22Rv1 (cell line): Measurements from ENCODE around the gene NR1H3.

Experiments
- H3K27ac ChIP-seq: fragments of 450-650 bp; 2 replicates; pipeline ENCODE4 v1.5.1; 2017
- ZFX ChIP-seq: fragments of 450-650 bp; IDR thresholded peaks from 2 replicates; pipeline ENCODE4 v1.6.1; 2017; ENCODE audit warnings: antibody characterized with exemption, borderline replicate concordance
- TF ChIP-seq, protein P1 (sequence below): fragments of 450-650 bp; IDR thresholded peaks from 2 replicates; pipeline ENCODE4 v1.5.1; 2017; ENCODE audit warnings: mild to moderate bottlenecking

Gene NR1H3

DNA sequence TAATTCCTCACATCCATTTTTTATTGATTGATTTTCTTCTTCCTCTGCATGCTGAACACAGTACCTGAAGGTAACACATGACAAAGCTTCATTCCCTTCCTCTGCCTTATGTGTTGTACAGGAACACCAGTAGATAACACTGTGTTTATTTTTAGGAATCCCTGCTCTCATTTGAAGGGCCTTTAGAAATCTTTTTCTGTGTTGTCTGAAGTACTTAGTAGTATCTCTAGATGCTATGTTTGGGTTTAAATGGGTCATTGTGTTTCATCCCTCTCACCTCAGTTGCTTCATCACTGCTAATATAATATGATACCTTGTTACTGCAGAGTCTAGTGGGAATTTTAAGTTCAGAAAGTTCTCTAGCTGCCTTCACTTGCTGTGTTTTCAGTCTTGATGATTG is 22.3 kb downstream of the NR1H3 start:
- no peak for TF ChIP-seq ZFX
- H3K27ac ChIP-seq = no peak overlapping the region

DNA sequence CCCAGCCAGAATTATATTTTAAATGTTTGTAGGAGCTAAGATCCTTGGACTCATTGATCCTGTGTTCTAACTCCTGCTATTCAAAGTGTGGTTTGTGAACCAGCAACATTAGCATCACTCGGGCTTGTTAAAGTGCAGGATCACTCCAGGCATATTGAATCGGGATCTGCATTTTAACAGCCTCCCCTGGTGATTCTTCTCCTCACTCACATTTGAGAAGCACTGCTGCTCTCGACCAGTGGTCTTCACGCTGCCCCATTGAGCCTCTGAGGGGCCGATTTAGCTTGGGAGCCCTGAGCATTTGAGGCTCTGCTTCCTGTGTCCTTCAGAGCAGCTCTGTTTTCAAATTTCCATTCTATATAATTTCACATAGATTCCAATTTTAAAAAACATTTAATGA is 23.1 kb downstream of the NR1H3 start:
- no peak overlapping the region for H3K27ac ChIP-seq
- no peak for TF ChIP-seq ZFX
- TF ChIP-seq, protein P1, sequence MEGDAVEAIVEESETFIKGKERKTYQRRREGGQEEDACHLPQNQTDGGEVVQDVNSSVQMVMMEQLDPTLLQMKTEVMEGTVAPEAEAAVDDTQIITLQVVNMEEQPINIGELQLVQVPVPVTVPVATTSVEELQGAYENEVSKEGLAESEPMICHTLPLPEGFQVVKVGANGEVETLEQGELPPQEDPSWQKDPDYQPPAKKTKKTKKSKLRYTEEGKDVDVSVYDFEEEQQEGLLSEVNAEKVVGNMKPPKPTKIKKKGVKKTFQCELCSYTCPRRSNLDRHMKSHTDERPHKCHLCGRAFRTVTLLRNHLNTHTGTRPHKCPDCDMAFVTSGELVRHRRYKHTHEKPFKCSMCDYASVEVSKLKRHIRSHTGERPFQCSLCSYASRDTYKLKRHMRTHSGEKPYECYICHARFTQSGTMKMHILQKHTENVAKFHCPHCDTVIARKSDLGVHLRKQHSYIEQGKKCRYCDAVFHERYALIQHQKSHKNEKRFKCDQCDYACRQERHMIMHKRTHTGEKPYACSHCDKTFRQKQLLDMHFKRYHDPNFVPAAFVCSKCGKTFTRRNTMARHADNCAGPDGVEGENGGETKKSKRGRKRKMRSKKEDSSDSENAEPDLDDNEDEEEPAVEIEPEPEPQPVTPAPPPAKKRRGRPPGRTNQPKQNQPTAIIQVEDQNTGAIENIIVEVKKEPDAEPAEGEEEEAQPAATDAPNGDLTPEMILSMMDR = no peak

DNA sequence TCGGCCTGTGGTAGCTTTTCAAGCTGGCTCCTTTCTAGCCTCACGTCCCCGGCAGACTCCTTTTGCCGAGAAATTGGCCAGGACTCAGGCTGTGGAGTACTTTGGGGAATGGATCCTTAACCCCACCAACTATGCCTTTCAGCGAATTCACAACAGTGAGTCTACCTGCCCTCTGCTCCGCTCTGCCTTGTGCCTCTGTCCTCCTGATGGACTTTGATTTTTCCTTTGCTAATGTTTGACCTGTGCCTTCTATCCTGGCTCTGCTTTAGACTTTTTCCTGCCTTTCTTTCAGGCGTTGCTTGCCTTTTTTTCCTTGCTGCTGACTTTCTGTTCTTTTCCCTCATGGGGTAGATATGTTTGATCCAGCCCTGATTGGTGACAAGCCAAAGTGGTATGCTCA is 24.7 kb downstream of the NR1H3 start:
- TF ChIP-seq, protein P1 = no peak
- TF ChIP-seq ZFX = no peak
- no peak overlapping the region for H3K27ac ChIP-seq

DNA sequence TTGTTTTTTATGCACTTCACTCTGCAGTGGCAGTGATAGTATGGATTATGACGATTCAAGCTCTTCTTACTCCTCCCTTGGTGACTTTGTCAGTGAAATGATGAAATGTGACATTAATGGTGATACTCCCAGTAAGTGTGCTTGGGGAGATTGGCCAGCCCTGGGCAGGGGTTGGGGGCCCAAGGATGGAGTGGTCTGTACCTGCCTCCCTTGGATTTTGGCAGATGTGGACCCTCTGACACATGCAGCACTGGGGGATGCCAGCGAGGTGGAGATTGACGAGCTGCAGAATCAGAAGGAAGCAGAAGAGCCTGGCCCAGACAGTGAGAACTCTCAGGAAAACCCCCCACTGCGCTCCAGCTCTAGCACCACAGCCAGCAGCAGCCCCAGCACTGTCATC is 26.4 kb downstream of the NR1H3 start:
- H3K27ac ChIP-seq = no peak overlapping the region
- TF ChIP-seq ZFX = no peak
- TF ChIP-seq, protein P1 = no peak

DNA sequence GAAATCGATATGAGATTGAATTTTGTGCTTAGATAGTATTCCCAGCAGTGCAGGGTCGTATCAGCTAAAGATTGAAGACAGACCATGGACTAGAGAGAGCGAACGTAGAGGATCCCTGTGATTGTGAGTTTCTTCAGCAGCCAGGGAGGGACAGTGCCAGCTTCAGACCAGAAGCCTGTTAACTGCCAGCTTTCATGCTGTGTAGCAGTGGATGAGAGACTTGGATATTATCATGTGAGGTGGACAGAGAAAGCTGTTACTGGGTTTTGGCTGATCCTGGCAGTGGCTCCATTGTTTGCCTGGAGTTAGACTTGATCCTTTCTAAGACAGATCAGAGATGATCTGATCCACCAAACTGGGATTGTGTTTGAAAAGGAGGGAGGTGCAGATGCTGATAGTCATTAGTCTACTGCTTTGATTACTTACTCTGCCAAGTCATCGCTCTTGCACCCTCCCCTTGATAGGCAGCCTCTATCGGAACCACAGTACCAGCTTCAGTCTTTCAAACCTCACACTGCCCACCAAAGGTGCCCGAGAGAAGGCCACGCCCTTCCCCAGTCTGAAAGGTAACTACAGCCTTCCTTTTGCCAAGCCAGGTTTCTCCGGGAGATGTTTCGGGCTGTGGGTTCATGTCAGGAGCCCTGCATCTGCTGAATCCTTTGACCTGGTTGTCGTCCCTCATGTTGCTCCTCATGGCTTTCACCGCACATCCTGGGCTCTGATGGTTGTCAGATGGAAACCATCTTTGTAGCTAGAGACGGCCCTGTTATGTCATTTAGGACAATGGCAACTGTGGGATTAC is 28.4 kb downstream of the NR1H3 start:
- TF ChIP-seq ZFX = no peak
- TF ChIP-seq, protein P1 = no peak
- no peak overlapping the region for H3K27ac ChIP-seq

DNA sequence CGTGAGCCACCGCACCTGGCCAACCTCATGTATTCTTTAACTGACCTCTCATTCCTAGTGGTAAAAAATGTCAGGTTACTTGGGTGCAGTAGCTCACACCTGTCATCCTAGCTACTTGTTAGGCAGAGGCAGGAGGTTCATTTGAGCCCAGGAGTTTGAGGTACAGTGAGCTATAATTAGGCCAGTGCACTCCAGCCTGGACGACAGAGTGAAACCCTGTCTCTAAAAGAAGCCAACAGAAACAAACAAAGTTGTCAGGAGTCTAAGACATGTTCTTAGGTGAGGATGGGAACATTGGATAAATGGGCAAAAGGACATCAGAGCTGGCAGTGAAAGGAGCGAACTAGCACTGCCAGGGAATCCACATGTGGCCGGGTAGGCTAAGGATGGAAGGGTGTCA is 30.3 kb downstream of the NR1H3 start:
- H3K27ac ChIP-seq = no peak overlapping the region
- TF ChIP-seq ZFX = no peak
- TF ChIP-seq, protein P1 = no peak

DNA sequence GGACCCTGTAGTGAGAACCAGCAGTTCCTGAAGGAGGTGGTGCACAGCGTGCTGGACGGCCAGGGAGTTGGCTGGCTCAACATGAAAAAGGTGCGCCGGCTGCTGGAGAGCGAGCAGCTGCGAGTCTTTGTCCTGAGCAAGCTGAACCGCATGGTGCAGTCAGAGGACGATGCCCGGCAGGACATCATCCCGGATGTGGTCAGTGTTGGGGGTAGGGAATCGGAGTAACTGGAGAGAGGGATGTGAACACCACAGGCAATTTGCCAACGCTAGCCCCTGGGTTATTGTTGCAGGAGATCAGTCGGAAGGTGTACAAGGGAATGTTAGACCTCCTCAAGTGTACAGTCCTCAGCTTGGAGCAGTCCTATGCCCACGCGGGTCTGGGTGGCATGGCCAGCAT is 32.1 kb downstream of the NR1H3 start:
- TF ChIP-seq, protein P1 = no peak
- TF ChIP-seq ZFX = no peak
- no peak overlapping the region for H3K27ac ChIP-seq

DNA sequence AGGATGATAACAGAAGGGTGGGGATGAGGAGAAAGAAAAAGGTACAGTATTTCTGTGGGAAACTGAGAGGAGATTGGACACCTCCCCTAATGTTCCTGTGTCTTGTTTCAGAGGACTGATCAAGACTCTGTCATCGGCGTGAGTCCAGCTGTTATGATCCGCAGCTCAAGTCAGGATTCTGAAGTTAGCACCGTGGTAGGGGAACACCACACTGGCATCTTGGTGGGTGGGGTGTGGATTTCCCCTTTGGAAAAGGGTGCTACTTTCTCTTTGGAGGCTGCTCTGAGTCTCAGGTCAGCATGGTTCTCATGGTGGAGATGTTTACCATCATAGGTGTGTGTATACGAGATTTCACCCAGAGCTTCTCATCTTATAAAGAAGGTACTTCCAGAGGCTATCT is 37.6 kb downstream of the NR1H3 start:
- H3K27ac ChIP-seq = no peak overlapping the region
- TF ChIP-seq ZFX = no peak
- TF ChIP-seq, protein P1 = no peak
